Activated CD4-positive, CD25-positive, alpha-beta regulatory T cell treated with anti-CD3 and anti-CD28 coated beads, Interleukin-2, amount 50 U/mL, for 24 hours (primary cell): ENCODE results near the gene KATNB1.
"Not testable (repeated sequence)": the region's sequence is repeated elsewhere in the genome, so short reads cannot be mapped to it uniquely, and the experiment has no call there.

Experiments used
- ATAC-seq, 2 donors: fragments of 150-1000 bp; cut with Tn5 transposase; one replicate each; pipeline ENCODE4 v1.10.0; 2021; ENCODE audit warnings: mild to moderate bottlenecking in 1 of 2, moderate library complexity in 1 of 2

The KATNB1 gene

DNA sequence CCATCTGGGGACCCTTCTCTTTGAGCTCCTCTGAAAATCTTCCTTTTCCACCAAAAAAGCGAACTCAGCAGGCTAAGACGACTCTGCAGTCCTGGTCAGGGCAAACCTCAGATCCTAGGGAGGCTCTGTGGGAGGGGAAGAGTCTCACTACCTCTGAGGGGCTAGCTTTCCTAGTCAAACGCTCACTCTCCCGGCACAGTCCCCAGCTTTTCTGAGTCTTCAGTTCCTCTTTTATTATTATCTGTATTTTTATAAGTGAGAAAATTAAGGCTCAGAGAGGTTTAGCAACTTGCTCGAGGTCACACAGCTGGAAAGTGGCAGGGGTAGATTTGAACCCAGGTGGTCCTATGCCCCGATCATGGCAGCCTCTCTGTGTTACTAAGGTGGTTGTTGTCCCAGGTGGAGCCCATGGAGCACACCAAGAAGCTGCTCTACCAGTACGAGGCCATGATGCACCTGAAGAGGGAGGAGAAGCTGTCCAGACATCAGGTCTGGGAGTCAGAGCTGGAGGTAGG lies 9.1 kb upstream of the KATNB1 start:
- no peak for ATAC-seq

DNA sequence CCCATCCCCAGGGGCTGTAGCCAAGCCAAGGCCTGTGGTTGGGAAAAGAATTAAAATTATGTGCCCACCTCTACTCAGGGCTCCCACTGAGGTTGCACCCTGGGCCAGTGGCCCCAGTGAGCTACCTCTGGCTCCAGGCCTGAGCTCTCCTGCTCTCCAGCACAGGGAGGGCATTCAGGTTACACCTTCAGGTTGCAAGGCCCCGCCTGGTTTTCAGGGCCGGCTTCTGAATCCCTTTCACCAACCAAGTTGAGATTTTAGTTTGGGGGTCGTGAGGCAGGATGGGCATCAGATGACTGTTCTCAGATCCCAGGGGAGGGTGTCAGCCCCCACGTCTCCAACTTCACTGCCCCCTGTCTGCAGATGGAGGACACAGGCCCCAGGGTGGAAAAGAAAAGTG lies 8.0 kb upstream of the KATNB1 start:
- ATAC-seq: no peak

DNA sequence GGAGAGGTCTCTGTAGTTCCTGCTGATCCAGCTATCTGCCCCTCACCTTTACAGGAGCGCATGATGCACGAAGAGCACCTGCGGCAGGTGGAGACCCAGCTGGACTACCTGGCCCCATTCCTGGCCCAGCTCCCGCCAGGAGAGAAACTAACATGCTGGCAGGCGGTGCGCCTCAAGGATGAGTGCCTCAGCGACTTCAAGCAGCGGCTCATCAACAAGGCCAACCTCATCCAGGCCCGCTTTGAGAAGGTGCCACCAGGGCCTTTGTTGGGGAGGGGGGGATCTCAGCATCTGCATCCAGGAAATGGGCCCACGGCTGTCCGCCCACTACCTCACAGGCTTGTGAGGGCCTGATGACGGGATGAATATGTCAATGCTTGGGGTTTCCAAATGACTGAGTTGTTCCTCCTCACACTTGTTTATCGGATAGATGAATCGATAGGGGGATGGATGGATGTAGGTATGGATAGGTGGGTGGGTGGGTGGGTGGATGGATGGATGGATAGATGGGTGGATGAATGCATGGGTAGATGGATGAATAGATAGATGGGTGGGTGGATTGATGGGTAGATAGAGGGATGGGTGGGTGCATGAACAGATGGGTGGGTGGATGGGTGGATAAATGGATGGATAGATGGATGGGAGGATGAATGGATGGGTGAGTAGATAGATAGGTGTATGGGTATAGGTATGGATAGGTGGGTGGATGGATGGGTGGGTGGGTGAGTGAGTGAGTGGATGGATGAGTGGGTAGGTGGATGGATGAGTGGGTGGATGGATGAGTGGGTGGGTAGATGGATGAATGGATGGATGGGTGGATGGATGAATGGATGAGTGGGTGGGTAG lies 7.0 kb upstream of the KATNB1 start:
- no peak for ATAC-seq

DNA sequence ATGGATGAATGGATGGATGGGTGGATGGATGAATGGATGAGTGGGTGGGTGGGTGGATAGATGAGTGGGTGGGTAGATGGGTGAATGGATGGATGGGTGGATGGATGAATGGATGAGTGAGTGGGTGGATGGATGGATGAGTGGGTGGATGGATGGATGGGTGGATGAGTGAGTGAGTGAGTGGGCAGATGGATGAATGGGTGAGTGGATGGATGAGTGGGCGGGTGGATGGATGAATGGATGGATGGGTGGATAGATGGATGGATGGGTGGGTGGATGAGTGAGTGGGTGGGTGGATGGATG lies 6.4 kb upstream of the KATNB1 start:
- no peak for ATAC-seq

DNA sequence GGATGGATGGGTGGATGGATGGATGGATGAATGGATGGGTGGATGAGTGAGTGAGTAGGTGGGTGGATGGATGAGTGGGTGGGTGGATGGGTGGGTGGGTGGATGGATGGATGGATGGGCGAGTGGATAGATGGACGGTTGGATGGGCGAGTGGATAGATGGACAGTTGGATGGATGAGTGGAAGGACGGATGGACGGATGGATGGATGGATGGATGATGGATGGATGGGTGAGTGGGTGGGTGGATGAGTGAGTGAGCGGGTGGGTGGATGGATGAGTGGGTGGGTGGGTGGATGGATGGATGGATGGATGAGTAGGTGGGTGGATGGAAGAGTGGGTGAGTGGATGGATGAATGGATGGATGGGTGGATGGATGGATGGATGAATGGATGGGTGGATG lies 5.7 kb upstream of the KATNB1 start:
- not testable (repeated sequence) for ATAC-seq

DNA sequence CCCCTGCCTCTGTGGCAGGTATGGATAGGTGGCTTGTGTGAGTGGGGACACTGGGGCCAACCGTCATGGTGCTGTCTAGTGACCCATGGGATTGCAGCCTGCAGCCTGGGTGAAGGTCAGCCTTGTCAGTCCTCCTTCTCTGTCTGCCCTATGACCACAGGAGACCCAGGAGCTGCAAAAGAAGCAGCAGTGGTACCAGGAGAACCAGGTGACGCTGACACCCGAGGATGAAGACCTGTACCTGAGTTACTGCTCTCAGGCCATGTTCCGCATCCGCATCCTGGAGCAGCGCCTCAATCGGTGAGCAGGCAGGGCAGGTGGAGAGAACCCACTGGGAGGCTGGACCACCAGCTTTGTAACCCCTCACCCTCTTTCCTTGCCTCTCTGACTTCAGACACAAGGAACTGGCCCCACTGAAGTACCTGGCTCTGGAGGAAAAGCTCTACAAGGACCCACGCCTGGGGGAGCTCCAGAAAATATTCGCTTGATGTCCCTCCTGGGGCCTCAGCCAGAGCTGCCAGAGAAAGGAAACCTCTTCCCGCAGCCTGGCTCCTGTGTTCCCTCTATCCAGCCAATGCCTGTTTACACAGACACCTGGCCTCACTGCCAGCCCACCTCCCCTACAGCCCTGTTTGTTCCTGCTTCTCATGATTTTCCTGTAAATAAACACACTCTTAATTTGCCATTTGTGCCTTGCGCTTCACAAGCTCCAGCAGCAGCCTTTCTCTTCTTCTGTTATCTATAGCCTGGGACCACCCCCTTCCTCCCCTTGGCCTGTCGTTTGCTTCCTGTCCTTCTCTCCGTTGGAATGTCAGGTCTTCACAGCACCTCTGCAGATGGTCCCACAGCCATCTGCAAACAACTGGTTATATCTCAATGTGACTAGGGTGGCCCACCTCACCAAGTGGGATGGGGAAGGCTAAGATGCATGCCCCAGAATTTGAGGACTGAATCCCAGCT lies 4.5 kb upstream of the KATNB1 start:
- no peak for ATAC-seq

DNA sequence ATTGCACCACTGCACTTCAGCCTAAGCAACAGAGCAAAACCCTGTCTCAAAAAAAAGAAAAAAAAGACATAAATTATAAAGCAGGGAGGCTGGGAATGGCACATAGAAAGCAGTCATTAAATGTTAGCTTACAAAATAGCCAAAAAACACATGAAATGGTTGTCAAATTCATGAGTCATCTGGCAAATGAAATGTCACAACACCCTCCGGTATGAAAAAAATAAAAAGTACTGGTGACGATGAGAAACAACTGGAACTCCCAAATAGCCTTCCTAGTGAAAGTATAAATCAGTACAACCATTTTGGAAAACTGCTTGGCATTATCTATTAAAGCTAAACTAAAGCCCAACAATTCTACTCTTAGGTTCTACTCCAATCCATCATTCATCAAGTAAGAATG lies 3.5 kb upstream of the KATNB1 start:
- no peak for ATAC-seq

DNA sequence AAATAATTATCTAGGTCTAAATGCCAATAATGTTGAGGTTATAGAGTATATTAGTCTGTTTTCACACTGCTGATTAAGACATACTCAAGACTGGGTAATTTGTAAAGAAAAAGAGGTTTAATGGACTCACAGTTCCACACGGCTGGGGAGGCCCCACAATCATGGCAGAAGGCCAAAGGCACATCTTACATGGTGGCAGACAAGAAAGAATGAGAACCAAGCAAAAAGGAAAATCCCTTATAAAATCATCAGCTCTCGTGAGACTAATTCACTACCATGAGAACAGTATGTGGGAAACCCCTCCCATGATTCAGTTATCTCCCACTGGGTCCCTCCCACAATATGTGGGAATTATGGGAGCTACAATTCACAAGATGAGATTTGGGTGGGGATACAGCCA lies 2.9 kb upstream of the KATNB1 start:
- ATAC-seq: no peak

DNA sequence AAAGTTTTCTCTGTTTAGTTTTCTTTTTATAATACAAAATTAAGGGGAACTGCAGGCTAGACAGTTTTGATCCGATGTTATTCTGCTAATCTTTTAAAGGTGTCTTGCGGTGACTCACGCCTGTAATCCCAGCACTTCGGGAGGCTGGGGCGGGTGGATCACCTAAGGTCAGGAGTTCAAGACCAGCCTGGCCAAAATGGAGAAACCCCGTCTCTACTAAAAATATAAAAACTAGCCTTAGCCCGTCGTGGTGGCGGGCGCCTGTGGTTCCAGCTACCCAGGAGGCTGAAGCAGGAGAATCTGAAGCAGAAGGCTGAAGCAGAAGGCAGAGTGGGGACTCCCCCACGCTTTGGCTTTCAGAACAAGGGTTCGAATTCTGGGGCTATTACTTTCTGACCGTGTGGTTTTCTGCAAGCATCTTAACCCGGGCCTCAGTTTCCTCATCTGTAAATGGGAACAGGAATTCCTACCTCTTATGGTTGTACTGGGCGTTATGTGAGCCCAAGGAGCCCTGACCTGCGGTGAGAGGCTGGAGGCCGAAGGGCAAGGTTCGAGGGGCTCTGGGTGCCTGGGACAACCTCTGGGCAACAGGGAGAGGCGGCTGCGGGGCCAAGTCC lies 1.2 kb upstream of the KATNB1 start:
- ATAC-seq: no peak

DNA sequence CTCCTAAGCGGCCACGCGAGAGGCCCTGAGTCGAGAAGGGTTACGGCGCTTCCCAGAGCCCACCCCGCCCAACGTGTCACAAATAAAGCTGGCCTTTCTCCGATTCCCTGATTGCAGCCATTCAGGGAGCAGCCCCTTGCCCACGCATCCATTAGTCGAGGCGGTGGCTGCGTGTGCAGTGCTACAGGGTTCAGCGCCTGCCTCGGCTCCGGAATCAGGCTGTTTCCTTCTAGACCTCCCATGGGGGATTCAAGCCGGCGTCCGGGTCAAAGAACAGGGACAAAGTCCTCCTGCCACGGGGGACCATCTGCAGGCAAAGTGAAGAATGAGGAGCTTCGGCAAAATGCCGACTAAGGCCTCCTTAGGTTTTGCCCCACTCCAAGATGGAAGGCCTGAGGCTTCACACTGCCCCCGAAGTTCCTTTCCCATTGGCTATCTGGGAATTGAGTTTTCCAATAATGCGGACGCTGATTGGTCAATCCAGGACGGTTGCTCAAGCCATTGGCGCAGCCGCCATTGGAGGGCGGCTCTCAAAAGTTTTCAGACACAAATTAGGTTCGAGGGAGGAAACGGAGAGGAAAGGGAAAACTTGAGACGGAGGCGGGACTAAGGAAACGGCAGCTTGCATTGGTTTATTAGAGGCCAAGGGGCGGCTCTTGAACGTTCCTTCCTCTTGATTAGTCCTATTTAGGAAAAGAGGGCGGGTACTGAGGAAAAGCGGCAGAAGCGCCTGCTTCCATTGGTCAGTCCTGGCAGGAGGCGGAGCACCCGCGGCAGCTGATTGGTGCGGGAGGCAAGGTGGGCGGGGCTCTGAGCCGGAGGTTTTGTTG lies 430 bp upstream of the KATNB1 start:
- ATAC-seq: peak; percentile 90 to 93

DNA sequence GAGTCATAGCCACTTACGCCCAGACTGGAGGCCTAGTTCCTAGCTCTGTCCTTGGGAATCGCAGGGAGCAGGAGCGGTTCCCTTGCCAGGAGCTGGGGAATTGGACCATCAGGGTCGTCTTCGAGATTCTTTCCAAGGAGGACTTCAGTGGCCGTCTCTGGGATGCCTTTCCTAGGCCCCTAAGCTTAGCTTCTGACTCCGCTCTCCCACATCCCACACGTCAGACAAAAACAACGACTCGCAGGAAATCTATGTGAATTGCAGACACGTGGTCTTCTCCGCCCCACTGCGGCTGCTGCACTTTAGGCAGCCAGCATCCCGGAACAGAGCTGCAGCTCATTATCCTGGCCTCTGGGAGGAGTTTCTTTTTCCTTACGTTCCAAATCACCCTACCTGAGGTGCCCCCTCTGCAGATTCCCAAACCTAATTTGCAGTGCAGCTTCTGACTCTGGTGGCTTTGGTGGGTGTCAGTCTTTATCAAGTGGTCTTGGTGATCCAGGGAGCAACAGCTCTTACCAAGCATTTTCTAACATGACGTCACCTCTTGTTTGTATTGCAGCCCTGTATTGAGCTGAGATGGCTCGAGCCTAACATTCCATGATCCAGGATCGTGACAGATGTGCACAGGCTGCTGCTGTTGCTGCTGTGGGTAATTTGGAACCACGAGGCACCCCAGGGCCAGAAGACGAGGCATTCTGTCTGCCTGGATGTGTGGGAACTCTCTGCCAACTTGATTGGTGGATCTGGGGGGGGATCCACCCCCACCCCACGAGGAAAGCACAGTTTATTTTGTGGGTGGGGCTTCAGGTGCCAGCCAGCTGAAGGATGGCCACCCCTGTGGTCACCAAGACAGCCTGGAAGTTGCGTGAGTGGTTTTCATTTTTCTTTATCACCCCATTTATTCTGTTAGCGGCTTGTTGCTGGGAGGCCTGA lies 1.1 kb downstream of the KATNB1 start:
- ATAC-seq: no peak

DNA sequence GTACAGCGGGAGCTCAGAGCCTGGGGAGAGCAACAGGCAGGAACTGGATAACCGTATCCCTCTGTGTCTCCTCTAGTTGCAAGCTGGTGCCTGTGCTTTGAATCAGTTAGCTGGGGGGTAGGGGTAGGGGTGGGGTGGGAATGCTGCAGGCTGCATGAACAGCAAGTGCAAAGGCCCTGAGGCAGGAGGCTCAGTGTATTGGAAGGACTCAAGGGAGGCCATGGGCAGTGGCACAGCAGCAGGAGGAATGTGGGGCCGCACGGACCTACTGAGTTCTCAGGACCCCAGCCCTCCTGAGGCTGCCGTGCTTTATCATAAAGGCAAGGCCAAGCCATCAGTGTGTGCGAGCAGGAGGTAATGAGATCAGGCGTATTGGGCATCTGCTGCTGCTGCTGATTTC lies 3.3 kb downstream of the KATNB1 start:
- no peak for ATAC-seq

DNA sequence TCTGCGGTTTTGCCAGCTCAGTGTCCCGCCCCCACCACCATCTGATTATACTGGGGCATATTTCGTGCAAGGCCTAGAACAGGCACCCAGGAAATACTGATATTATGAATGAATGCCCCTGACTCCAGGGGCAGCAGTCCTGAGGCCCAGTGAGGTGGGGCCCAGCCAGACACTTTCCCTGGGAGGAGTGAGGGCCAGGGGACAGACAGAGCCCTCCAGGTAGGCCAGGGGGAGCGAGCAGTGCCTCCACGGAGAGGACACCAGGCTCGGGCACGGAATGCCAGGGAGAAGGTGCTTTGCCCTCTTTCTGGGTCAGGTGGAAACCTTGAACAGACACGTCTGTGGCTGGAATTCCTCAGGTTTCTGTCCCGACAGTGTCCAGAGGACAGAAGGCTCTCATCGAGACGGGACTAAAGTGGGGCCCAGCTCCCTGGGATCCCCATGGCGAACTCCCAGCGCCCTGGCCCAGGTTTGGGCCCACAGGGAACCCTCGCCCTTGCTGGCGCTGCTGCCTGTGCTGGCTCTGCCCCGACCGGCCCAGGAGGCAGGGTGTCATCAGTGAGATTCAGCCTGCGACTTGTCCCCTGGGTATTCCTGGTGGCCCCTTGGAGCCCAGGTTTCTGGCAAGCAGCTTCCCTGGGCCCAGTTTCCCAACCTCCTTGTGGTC lies 4.3 kb downstream of the KATNB1 start:
- ATAC-seq: no peak

DNA sequence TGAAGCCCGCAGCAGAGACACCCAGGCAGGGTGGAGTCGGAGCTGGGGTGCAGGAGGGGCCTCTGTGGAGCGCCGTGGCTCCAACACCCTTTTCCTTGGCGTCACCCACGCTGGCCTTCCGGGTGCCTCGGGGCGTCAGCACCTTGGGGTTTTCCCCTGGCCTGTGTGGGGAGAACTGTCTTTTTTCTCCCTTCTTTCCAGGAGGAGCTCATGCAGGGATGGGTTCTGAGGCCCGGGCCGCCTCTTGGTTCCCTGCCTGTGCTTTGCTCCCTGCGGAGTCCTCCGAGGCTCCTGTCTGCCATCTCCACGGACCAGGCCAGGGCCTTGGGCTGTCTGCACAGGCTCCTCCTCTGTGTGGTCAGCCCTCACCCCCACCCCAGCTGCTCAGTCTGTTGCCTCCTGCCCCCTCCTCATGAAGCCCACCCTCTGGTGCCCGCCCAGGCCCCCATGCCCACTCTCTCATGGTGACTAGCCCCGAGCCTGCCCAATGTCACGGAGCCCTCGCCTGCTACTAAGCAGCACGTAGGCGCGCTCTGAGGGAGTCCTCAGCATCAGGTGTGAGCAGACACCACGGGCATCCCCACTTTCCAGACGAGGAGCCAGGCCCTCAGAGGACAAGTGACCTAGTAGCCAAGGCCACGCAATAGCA lies 5.0 kb downstream of the KATNB1 start:
- no peak for ATAC-seq

DNA sequence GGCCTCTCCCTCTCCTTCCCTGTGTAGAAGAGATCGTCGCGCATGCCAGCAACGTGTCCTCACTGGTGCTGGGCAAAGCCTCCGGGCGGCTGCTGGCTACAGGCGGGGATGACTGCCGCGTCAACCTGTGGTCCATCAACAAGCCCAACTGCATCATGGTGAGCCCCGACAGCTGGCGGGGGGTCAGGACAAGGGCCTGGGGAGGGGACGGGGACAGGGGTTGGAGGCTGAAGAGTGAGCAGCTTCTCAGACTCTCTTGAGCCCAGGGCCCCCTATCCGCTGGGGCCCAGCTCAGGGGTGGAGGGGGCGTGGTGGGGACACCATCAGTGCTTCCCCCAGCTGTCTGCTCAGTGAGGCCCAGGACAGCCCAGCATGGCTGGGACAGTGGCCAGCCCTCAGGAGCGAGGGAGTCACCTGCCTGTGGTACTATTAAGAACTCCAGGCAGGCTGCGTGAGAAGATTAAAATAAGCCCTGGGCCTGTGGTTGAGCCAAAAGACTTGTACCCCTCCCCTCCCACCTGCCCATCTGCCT lies 6.2 kb downstream of the KATNB1 start:
- ATAC-seq: no peak

DNA sequence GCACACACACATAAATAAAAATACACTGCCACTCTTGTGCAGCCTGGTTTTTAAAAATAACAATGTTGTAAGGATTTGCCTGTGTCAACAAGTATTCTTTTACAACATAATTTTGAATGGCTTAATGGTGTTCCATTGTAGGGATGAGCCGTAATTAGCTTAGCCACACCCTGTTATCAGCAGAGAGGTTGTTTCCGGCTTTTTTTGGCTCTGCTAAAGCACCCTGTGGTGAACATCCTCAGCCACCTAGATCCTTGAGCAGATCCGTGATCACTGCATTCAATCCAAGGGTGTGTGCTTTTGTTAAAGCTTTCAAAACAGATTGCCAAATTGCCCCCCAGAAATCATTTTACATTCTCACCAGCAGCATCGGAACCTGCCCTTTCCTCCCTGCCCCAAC lies 7.0 kb downstream of the KATNB1 start:
- ATAC-seq: no peak

DNA sequence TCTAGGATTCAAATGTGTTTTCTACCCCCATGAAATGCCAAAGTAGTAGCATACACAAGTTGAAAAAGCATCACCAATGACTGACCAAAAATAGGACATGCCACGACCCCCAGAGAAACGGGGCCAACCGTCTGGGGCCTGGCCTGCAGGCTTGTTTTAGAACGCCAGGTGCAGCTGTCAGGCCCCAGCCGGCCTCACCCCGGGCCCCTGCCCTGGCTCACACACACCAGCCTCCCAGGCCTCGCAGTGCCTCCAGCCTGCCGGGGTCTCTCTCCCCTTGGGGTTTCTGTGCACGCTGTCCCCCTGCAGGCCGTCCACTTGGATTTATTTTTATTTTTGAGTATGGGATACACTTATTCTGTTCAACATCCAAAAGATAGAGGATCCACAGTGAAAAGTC lies 7.9 kb downstream of the KATNB1 start:
- ATAC-seq: no peak

DNA sequence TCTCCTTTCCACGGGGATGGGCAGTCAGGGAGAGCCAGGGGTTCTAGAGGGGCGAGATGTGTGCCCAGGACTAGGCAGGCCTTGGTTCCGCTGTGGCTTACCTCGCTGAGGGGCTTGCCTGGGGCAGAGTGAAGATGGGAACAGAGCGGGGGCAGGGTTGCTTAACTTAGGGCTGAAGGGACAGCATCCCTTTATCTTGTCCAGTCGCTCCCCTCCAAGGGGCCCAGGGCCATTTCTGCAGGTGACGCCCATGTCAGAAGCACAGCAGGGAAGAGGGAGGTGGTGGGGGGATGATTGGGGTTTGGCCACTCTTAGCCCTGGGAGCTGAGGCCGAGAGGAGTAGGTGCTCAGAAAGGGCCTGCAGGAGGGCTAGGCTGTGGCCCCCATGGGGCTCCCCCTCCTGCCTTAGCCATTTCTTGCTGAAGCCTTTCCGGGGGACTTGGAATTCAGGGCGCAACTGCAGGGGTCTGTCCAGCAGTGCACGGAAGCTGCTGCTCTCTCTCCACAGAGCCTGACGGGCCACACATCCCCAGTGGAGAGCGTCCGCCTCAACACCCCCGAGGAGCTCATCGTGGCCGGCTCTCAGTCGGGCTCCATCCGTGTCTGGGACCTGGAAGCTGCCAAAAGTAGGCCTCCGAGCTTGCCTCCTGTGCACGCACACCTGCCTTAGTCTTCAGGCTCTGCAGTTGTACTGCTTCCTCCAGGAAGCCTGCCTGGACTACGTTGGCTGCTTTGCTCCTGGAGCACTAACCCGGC lies 8.5 kb downstream of the KATNB1 start:
- ATAC-seq: no peak

DNA sequence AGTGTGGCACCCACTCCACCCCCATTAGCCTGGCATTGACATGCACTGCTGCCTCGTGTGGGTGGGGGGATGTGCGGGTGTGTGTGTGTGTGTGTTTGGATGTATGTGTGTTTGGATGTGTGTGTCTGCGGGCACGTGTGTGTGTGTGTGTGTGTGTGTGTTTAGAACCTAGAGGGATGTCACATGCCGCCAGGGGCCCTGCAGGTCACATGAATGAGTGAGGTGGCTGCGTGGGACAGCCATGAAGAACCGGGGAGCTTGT lies 9.0 kb downstream of the KATNB1 start:
- ATAC-seq: no peak
